HG02840 (cell line): Measurements from ENCODE around the gene ABCA1.

Source experiments
- ATAC-seq: cut with Tn5 transposase; IDR thresholded peaks from one replicate; pipeline ENCODE4 v1.9.1; 2021; ENCODE audit warnings: mild to moderate bottlenecking, moderate library complexity, moderate number of reproducible peaks; ENCODE audit not compliant: unreplicated experiment, low FRiP score

Gene ABCA1

GRCh38 chr9:104850786-104851545 lies 77.0 kb downstream of the ABCA1 start:
- ATAC-seq, result no peak

DNA sequence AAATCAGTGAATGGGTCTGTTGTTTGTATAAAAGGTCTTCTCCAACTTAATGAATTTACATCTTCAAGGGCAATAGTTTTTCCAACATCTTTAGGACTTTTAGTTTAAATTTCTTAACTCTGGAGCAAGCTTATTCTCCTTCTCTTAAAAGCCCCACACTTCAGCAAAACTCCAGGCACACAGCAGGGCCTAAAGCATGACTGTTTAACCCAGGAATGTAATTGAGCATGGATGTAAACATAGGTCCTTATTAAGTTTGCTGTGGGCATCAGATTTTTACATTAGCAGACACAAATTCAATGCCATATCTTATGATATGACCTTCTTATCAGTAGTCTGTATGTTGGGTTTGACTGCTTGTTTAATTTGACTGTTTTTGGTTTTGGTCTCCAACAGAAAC lies 78.9 kb downstream of the ABCA1 start:
- no peak for ATAC-seq

GRCh38 chr9:104844710-104845109 lies 83.2 kb downstream of the ABCA1 start:
- no peak for ATAC-seq

DNA sequence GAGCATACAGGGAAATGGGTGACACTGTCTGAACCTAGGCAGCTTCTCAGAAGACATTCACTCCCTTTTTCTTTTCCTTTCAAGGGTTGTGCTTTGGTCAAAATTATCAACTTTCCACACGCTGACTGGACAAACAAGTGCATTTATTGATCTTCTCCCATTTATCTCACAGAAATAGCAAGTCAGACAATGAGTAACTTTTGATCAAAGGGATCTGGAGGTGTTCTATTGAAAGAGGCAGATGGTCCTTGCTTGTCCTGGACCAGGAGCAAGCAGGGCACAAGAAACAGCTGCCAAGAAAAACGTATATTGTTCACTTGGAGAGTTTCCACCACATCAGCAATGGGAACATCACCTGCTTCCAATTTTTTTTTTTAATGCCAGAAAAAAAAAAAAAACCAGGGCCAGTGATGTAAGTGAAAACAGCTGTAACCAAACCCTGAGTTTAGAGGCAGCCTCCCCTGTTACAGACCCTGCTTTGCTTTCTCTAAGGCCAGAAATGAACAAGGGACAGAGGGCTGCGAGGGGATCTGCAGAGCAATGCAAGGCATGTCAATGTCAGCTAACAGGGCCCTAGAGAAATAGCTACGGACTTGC lies 84.2 kb downstream of the ABCA1 start:
- ATAC-seq, result no peak

GRCh38 chr9:104842698-104843097 lies 85.3 kb downstream of the ABCA1 start:
- no peak for ATAC-seq

GRCh38 chr9:104841601-104842141 lies 86.3 kb downstream of the ABCA1 start:
- no peak for ATAC-seq

- ATAC-seq, result no peak
Measured at GRCh38 chr9:104838958-104839357, 89.0 kb downstream of the ABCA1 start.

GRCh38 chr9:104836767-104837166 lies 91.2 kb downstream of the ABCA1 start:
- no peak for ATAC-seq

GRCh38 chr9:104836235-104836634 lies 91.7 kb downstream of the ABCA1 start:
- ATAC-seq, result no peak

- ATAC-seq, result no peak
Measured at GRCh38 chr9:104835161-104835560, 92.8 kb downstream of the ABCA1 start.

- ATAC-seq, result no peak
Measured at GRCh38 chr9:104833696-104834095, 94.3 kb downstream of the ABCA1 start.

DNA sequence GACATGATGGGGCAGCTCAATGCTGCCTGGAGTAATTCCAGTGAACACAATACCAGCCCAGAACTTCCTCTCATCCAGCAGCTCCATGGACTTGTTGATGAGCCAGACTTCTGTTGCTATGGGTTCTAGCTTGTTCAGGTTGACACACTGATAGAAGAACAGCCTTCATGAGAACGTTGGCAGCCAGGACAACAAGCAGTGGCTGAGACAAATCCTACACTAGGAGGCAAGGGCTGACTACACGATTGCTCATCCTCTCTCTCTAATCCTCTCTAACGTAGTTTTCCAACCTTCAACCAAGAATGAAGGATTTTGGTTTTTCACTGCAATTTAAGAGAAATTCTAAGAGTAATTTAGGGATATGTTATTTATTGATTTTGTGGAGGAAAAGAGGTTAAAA lies 96.3 kb downstream of the ABCA1 start:
- no peak for ATAC-seq

- ATAC-seq, result no peak
Measured at GRCh38 chr9:104826911-104827310, 101.0 kb downstream of the ABCA1 start.

- ATAC-seq, result no peak
Measured at GRCh38 chr9:104826079-104826775, 101.7 kb downstream of the ABCA1 start.

DNA sequence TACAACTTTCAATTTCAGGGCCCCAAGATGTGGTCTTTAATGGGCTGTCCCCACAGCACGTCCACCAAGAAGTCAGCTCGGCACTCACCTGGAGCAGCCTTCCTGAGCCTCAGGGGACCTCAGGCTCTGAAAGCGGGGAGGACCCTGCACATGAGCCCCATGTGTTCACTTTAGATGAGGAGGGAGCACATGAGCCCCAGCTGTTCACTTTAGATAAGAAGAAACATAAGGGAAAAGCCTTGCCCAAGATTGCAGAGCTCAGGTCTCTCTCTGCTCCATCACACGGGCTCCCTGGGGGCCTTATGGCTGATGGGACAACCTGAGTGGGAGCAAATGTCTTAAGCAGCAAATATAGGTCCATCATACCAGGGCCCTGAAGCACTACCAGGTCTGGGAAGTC lies 107.6 kb downstream of the ABCA1 start:
- ATAC-seq, result no peak

DNA sequence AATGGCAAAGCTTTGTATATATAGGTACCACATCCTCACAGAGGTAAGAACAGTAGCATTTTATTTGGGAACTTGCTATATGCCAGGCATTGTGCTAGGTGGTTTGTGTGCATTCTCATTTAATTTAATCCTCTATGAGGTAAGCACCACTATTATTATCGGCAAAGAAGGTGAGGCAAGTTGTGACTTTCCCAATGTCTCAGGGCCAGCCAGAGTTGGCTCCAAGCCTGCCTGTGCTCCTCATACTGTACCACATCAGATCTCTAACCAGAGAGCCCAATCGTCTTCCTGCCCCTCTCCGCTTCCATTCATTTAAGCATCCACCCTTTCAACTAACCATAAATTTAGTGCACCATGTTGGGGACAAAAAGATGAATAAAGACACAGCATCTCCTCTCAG lies 108.9 kb downstream of the ABCA1 start:
- no peak for ATAC-seq

- ATAC-seq, result no peak
Measured at GRCh38 chr9:104817437-104817836, 110.5 kb downstream of the ABCA1 start.

GRCh38 chr9:104815851-104816565 lies 111.9 kb downstream of the ABCA1 start:
- no peak for ATAC-seq

DNA sequence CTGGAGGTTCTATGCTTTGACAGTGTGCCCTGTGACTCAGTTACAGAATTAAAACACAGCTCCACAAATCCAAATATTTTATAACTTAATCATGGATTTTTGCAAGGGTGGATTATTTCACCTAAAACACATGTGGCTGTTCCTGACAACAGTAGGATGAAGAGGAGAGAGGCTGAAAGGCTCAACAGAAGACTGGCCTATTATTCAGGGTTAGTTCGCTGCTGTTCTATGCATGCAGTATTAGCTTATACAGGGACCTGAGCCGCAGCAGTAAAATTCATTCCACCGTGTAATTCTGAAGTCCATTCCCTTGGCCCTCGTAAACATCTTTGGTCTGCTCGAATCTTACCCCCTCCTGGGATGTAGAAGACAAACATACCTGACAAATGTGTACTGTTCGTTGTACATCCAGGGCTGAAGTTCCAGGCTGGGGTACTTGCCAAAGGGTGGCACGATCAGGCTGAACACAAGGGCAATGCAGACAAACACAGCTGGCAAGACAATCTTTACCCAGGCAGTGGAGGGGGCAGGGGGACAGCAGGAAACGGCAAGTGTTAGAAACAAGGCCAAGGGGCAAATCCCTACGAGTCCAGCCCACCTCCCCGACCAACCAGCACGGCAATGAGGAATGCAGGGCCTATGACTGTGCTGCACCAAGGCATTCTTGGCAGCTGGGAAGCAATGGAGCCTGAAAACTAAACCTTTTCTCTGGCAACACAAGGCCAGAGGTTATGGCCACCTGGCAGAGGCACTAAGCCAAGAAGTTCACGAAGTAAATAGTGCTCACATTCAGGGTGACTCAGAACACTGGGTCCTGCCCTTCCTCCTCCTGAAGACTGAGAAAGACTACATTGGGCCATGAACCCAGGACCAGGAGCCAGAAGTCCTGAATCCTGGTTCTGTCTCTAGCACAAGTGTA lies 117.3 kb downstream of the ABCA1 start:
- no peak for ATAC-seq
